HCT116 (cell line): Measurements from ENCODE around the gene PDCD5. TPM values are rescaled to one million over a fixed set of nuclear protein-coding genes. Genes with fewer than 3 reads are reported as not detected.

ENCODE experiments used
- ATAC-seq: fragments of 200-7000 bp; cut with Tn5 transposase; 2 replicates; pipeline ENCODE4 v1.9.1; 2020; ENCODE audit warnings: mild to moderate bottlenecking, moderate library complexity
- BruUV-seq: library from RNA; stranded (reverse); fragments of 400-500 nt; replicated peaks from 2 replicates; lab custom pipeline; 2021; lab: Mats Ljungman, UMichigan
- CTCF ChIA-PET: fragments of 300-600 bp; sonication (Branson Sonifier 250); formaldehyde crosslinking; loops from one replicate; lab custom pipeline; 2021; ENCODE audit warnings: antibody characterized with exemption; lab: Charles Lee
- POLR2A ChIA-PET: fragments of 300-600, 350-600 bp; sonication (Branson Sonifier 250); formaldehyde crosslinking; loops from one replicate; lab custom pipeline; 2021; ENCODE audit warnings: antibody characterized with exemption; lab: Charles Lee
- RAD21 ChIA-PET, 2 experiments: fragments of 300-600 bp; sonication (Branson Sonifier 250); formaldehyde crosslinking; loops; one replicate each; lab custom pipeline; 2023; ENCODE audit warnings: low total read pairs in 2 of 2; ENCODE audit not compliant: uncharacterized antibody in 2 of 2, unreplicated experiment in 2 of 2, low non-redundant PET in 1 of 2; lab: Charles Lee
- DNase-seq: peaks from one replicate; pipeline ENCODE4 v3.0.0-alpha.2; 2010; ENCODE audit warnings: low read depth, low spot score
- H2AFZ ChIP-seq: fragments of 200-600 bp; shearing (Covaris generic), sonication (generic); 2 replicates; pipeline ENCODE4 v1.6.1; 2017; ENCODE audit warnings: low read depth, mixed run types, mixed read lengths, antibody characterized with exemption, low read length; ENCODE audit not compliant: poor library complexity, severe bottlenecking
- H3K27ac ChIP-seq: 2 replicates; pipeline ENCODE4 v1.5.1; 2012; ENCODE audit warnings: low read depth, low read length
- H3K27me3 ChIP-seq: fragments of 200-600 bp; sonication (generic); 2 replicates; pipeline ENCODE4 v1.6.1; 2016; ENCODE audit warnings: mixed run types, low read length, mixed read lengths; ENCODE audit not compliant: insufficient read depth
- H3K36me3 ChIP-seq, 2 experiments: fragments of 200-500 bp in 1 of 2; fragments of 200-600 bp in 1 of 2; sonication (Bioruptor generic) in 1 of 2; sonication (generic) in 1 of 2; 2 replicates each; pipeline versions ENCODE4 v1.5.1 to v1.6.1; 2014 to 2016; ENCODE audit warnings: low read length in 2 of 2, inconsistent platforms in 1 of 2, mixed read lengths in 1 of 2, mixed run types in 1 of 2; ENCODE audit not compliant: insufficient read depth in 2 of 2, control insufficient read depth in 1 of 2
- H3K4me1 ChIP-seq, 2 experiments: fragments of 200-600 bp in 1 of 2; sonication (generic) in 1 of 2; 2 replicates each; pipeline versions ENCODE4 v1.5.1 to v1.6.1; 2012 to 2017; ENCODE audit warnings: low read length in 2 of 2, inconsistent platforms in 1 of 2, mild to moderate bottlenecking in 1 of 2, mixed read lengths in 1 of 2, mixed run types in 1 of 2, moderate library complexity in 1 of 2; ENCODE audit not compliant: insufficient read depth in 2 of 2, control insufficient read depth in 1 of 2
- H3K4me2 ChIP-seq: fragments of 200-600 bp; sonication (generic); 2 replicates; pipeline ENCODE4 v1.6.1; 2017; ENCODE audit warnings: mixed run types, low read length, mixed read lengths
- H3K4me3 ChIP-seq, 2 experiments: fragments of 200-600 bp in 1 of 2; sonication (generic) in 1 of 2; replicated peaks in 1 of 2; 2 replicates each; pipeline ENCODE4 v1.5.1; 2011 to 2016; ENCODE audit warnings: low read length in 2 of 2, control low read depth in 1 of 2, low read depth in 1 of 2, mild to moderate bottlenecking in 1 of 2, mixed read lengths in 1 of 2, mixed run types in 1 of 2
- H3K79me2 ChIP-seq: fragments of 200-600 bp; sonication (generic); 2 replicates; pipeline ENCODE4 v1.6.1; 2017; ENCODE audit warnings: mild to moderate bottlenecking, mixed run types, low read length, moderate library complexity, mixed read lengths; ENCODE audit not compliant: insufficient read depth
- H3K9ac ChIP-seq: fragments of 200-600 bp; sonication (generic); 2 replicates; pipeline ENCODE4 v1.6.1; 2016; ENCODE audit warnings: low read length, mixed read lengths
- H3K9me2 ChIP-seq: fragments of 200-600 bp; sonication (generic), shearing (Covaris generic); 2 replicates; pipeline ENCODE4 v1.6.1; 2017; ENCODE audit warnings: mixed run types, mild to moderate bottlenecking, moderate library complexity; ENCODE audit not compliant: insufficient read depth
- H3K9me3 ChIP-seq, 2 experiments: fragments of 200-500 bp in 1 of 2; fragments of 200-600 bp in 1 of 2; sonication (Bioruptor generic) in 1 of 2; sonication (generic) in 1 of 2; 2 replicates each; pipeline ENCODE4 v1.6.1; 2014 to 2017; ENCODE audit warnings: low read length in 2 of 2, mixed read lengths in 2 of 2, inconsistent platforms in 1 of 2, low read depth in 1 of 2, mild to moderate bottlenecking in 1 of 2, mixed run types in 1 of 2, moderate library complexity in 1 of 2; ENCODE audit not compliant: control insufficient read depth in 1 of 2, insufficient read depth in 1 of 2
- H4K20me1 ChIP-seq: fragments of 200-600 bp; sonication (generic), shearing (Covaris generic); 2 replicates; pipeline ENCODE4 v1.6.1; 2017; ENCODE audit warnings: mixed run types, mild to moderate bottlenecking, moderate library complexity; ENCODE audit not compliant: insufficient read depth
- CBX3 ChIP-seq: IDR thresholded peaks from 2 replicates; pipeline ENCODE4 v1.6.1; 2012; ENCODE audit warnings: low read depth
- EGR1 ChIP-seq: IDR thresholded peaks from 2 replicates; pipeline ENCODE4 v1.6.1; 2012; ENCODE audit warnings: low read depth
- ELF1 ChIP-seq: IDR thresholded peaks from 2 replicates; pipeline ENCODE4 v1.6.1; 2012; ENCODE audit warnings: low read depth, borderline replicate concordance
- JUND ChIP-seq: IDR thresholded peaks from 2 replicates; pipeline ENCODE4 v1.6.1; 2012
- POLR2A ChIP-seq: IDR thresholded peaks from 2 replicates; pipeline ENCODE4 v1.7.0; 2011; ENCODE audit warnings: borderline replicate concordance; ENCODE audit not compliant: insufficient read depth, insufficient read length; ENCODE audit errors: extremely low read depth
- POLR2AphosphoS5 ChIP-seq: IDR thresholded peaks from 2 replicates; pipeline ENCODE4 v1.6.1; 2011; ENCODE audit warnings: mild to moderate bottlenecking, low read depth, low read length, moderate library complexity
- TCF7L2 ChIP-seq: IDR thresholded peaks from 2 replicates; pipeline ENCODE4 v1.7.0; 2011; ENCODE audit warnings: borderline replicate concordance, inconsistent platforms; ENCODE audit not compliant: insufficient read depth, insufficient read length; ENCODE audit errors: extremely low read depth
- YY1 ChIP-seq: IDR thresholded peaks from 2 replicates; pipeline ENCODE4 v1.6.1; 2011; ENCODE audit warnings: low read length, low read depth, moderate library complexity, mild to moderate bottlenecking; ENCODE audit not compliant: insufficient replicate concordance; ENCODE audit errors: extremely low read depth
- ZFX ChIP-seq: fragments of 450-650 bp; IDR thresholded peaks from 2 replicates; pipeline ENCODE4 v1.6.1; 2017
- ZNF274 ChIP-seq: fragments of 200-500 bp; sonication (Bioruptor generic); IDR thresholded peaks from 2 replicates; pipeline ENCODE4 v1.6.1; 2014; ENCODE audit warnings: mild to moderate bottlenecking, low read depth, low read length, inconsistent platforms
- intact Hi-C: fragments of 100-400 bp; cut with micrococcal nuclease; formaldehyde crosslinking; loops from 2 replicates; pipeline ENCODE4 v1.10.0; 2022
- total RNA-seq: library from RNA; stranded (reverse); gene quantifications from one replicate; pipeline ENCODE4 v1.2.1, GENCODE V29; 2021; ENCODE audit not compliant: unreplicated experiment
- TF ChIP-seq, protein P1 (sequence below): IDR thresholded peaks from 2 replicates; pipeline ENCODE4 v1.6.1; 2012; ENCODE audit warnings: low read depth

Gene PDCD5
- total RNA-seq, 1 experiment from 2014 or later: 143 TPM

DNA sequence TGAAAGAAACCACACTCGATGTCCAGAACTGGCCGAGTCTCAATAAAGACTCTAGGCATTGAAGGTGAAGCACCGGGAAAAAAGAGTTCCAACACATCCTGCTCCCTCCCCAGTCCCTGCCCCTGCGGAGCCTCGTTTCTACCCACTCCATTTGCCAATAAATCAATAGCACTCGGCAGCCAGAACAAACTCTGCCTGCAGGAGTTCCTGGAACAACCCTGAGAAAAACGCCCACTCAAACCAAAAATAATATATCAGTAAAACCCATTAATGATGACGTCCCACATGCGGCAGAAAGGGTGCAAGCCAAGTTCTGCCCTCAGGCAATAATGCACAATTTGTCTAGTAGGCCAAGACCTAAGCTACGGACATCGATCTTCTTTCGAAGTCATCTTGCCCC lies 41.0 kb downstream of the PDCD5 start:
- Histone ChIP-seq H3K36me3 (peaks cover 12 to 26% of the 10 kb centered on the region in 2 experiments; a peak in 3 of 4 replicates), H3K4me3 (no peak overlapping the region), H3K9ac (no peak overlapping the region), H3K4me2 (no peak overlapping the region), H4K20me1 (no peaks in the 10 kb centered on the region), H2AFZ (no peak overlapping the region), H3K4me1 (no peaks in the 10 kb centered on the region), H3K27me3 (no peaks in the 10 kb centered on the region), H3K9me2 (no peaks in the 10 kb centered on the region), H3K9me3 (no peaks in the 10 kb centered on the region), H3K79me2 (no peaks in the 10 kb centered on the region), H3K27ac (no peak overlapping the region)
- POLR2A ChIA-PET: no interaction called here
- no peak for ATAC-seq
- RAD21 ChIA-PET: no interaction called here
- TF ChIP-seq EGR1 (no peak), CBX3 (no peak), ZFX (no peak), POLR2A (no peak), ELF1 (no peak), TCF7L2 (no peak), YY1 (no peak), POLR2AphosphoS5 (no peak), ZNF274 (no peak), JUND (no peak)
- TF ChIP-seq, protein P1, sequence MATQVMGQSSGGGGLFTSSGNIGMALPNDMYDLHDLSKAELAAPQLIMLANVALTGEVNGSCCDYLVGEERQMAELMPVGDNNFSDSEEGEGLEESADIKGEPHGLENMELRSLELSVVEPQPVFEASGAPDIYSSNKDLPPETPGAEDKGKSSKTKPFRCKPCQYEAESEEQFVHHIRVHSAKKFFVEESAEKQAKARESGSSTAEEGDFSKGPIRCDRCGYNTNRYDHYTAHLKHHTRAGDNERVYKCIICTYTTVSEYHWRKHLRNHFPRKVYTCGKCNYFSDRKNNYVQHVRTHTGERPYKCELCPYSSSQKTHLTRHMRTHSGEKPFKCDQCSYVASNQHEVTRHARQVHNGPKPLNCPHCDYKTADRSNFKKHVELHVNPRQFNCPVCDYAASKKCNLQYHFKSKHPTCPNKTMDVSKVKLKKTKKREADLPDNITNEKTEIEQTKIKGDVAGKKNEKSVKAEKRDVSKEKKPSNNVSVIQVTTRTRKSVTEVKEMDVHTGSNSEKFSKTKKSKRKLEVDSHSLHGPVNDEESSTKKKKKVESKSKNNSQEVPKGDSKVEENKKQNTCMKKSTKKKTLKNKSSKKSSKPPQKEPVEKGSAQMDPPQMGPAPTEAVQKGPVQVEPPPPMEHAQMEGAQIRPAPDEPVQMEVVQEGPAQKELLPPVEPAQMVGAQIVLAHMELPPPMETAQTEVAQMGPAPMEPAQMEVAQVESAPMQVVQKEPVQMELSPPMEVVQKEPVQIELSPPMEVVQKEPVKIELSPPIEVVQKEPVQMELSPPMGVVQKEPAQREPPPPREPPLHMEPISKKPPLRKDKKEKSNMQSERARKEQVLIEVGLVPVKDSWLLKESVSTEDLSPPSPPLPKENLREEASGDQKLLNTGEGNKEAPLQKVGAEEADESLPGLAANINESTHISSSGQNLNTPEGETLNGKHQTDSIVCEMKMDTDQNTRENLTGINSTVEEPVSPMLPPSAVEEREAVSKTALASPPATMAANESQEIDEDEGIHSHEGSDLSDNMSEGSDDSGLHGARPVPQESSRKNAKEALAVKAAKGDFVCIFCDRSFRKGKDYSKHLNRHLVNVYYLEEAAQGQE: no peak
- BruUV-seq: no TSS peak
- intact Hi-C loops: no loop called here
- DNase-seq: no peak
- CTCF ChIA-PET: no interaction called here
